Measurements from ENCODE around the gene ZNF148.

DNA sequence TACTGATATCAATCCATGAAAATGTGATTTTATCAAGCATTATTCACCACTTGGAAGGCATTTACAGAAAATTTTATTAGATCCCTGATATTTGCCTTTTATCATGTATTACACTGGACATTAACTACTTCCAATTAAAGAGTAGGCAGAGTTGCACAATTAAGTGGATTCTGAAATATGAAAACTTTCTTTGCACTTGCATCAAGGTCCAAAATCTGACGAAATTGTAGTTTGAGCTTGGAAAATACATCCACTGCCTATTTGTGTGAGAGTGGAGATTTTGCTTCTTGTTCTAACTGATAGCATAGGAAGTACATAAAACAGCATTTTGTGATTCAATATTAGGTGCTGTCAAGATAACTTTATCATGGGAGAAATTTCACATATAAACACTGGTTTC is 113.0 kb downstream of the ZNF148 start:
- TF ChIP-seq, protein P1, sequence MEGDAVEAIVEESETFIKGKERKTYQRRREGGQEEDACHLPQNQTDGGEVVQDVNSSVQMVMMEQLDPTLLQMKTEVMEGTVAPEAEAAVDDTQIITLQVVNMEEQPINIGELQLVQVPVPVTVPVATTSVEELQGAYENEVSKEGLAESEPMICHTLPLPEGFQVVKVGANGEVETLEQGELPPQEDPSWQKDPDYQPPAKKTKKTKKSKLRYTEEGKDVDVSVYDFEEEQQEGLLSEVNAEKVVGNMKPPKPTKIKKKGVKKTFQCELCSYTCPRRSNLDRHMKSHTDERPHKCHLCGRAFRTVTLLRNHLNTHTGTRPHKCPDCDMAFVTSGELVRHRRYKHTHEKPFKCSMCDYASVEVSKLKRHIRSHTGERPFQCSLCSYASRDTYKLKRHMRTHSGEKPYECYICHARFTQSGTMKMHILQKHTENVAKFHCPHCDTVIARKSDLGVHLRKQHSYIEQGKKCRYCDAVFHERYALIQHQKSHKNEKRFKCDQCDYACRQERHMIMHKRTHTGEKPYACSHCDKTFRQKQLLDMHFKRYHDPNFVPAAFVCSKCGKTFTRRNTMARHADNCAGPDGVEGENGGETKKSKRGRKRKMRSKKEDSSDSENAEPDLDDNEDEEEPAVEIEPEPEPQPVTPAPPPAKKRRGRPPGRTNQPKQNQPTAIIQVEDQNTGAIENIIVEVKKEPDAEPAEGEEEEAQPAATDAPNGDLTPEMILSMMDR (IDR thresholded peaks at IDR 0.05) = no peak
- no peak for TF ChIP-seq POLR2A (IDR thresholded peaks at IDR 0.05)
